Epithelial cell of proximal tubule (primary cell): ENCODE data around the gene SS18. TPM values are rescaled to one million over a fixed set of nuclear protein-coding genes. Genes with fewer than 3 reads are reported as not detected.

Experiments used
- DNase-seq: peaks from one replicate; pipeline ENCODE4 v3.0.0-alpha.2; 2011; ENCODE audit warnings: low read depth
- H3K4me3 ChIP-seq: 2 replicates; pipeline ENCODE4 v1.5.1; 2011; ENCODE audit warnings: low read depth, mild to moderate bottlenecking, low read length
- CTCF ChIP-seq: conservative IDR thresholded peaks from 2 replicates; pipeline ENCODE4 v1.5.1; 2012; ENCODE audit warnings: low read depth, mild to moderate bottlenecking, low read length
- total RNA-seq: library from RNA; depleted of rRNA; stranded (reverse); fragments of >200 nt; gene quantifications from 2 replicates; pipeline ENCODE4 v1.2.3, GENCODE V29; 2015

The SS18 gene
- total RNA-seq, 1 donor from 2014 or later, result 234 TPM

- TF ChIP-seq CTCF, result no peak
- H3K4me3 ChIP-seq, result no peak overlapping the region
- no peak for DNase-seq
Observed at GRCh38 chr18:26005950-26006349, 84.5 kb downstream of the SS18 start.

- TF ChIP-seq CTCF, result no peak
- peak; percentile 67 for DNase-seq
- H3K4me3 ChIP-seq, result no peak overlapping the region
Observed at GRCh38 chr18:26004832-26005231, 85.6 kb downstream of the SS18 start.

DNA sequence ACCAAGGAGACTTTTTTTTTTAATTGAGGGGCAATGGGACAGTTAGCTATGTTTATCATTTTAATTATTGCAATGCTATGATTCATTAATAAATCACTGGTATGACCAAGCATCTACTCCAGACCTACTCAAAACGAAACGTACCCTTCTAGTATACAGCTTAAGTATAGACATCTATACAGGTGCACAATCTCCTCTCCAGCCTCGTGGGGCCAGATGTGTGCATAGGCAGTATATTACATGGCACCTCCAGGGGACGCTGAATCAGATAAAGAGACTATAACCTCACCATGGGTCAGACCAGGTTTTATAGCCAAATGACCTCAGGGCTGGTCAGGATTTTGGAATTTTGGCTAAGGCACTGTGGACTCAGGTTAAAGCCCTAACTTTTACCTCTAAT lies 86.6 kb downstream of the SS18 start:
- no peak overlapping the region for H3K4me3 ChIP-seq
- no peak for TF ChIP-seq CTCF
- no peak for DNase-seq

- DNase-seq, result no peak
- no peak overlapping the region for H3K4me3 ChIP-seq
- no peak for TF ChIP-seq CTCF
Observed at GRCh38 chr18:26003356-26003755, 87.1 kb downstream of the SS18 start.

- DNase-seq, result no peak
- TF ChIP-seq CTCF, result no peak
- no peak overlapping the region for H3K4me3 ChIP-seq
Observed at GRCh38 chr18:26002375-26002910, 88.0 kb downstream of the SS18 start.

- no peak for TF ChIP-seq CTCF
- no peak for DNase-seq
Observed at GRCh38 chr18:25998461-25998860, 92.0 kb downstream of the SS18 start.

GRCh38 chr18:25992566-25992965 lies 97.8 kb downstream of the SS18 start:
- no peak for TF ChIP-seq CTCF
- no peak overlapping the region for H3K4me3 ChIP-seq
- DNase-seq, result no peak

More at GRCh38 chr18:25998461-25998860, 92.0 kb downstream of the SS18 start:
- no peak overlapping the region for H3K4me3 ChIP-seq
